IPS-15b (cell line): ENCODE measurements around the gene CYP27A1.

Experiments
- H3K27me3 ChIP-seq: one replicate; pipeline ENCODE4 v1.6.1; 2013; ENCODE audit warnings: low read length; ENCODE audit not compliant: control insufficient read depth, insufficient read depth
- H3K36me3 ChIP-seq: one replicate; pipeline ENCODE4 v1.6.1; 2013; ENCODE audit warnings: low read length; ENCODE audit not compliant: control insufficient read depth, insufficient read depth
- H3K4me1 ChIP-seq: one replicate; pipeline ENCODE4 v1.6.1; 2013; ENCODE audit warnings: mild to moderate bottlenecking, low read length; ENCODE audit not compliant: control insufficient read depth, insufficient read depth
- H3K4me3 ChIP-seq: one replicate; pipeline ENCODE4 v1.5.1; 2013; ENCODE audit warnings: low read depth, low read length
- H3K9ac ChIP-seq: one replicate; pipeline ENCODE4 v1.6.1; 2013; ENCODE audit warnings: low read depth, mild to moderate bottlenecking, low read length
- H3K9me3 ChIP-seq: one replicate; pipeline ENCODE4 v1.6.1; 2013; ENCODE audit warnings: mild to moderate bottlenecking, low read length; ENCODE audit not compliant: control insufficient read depth, insufficient read depth

CYP27A1 gene

DNA sequence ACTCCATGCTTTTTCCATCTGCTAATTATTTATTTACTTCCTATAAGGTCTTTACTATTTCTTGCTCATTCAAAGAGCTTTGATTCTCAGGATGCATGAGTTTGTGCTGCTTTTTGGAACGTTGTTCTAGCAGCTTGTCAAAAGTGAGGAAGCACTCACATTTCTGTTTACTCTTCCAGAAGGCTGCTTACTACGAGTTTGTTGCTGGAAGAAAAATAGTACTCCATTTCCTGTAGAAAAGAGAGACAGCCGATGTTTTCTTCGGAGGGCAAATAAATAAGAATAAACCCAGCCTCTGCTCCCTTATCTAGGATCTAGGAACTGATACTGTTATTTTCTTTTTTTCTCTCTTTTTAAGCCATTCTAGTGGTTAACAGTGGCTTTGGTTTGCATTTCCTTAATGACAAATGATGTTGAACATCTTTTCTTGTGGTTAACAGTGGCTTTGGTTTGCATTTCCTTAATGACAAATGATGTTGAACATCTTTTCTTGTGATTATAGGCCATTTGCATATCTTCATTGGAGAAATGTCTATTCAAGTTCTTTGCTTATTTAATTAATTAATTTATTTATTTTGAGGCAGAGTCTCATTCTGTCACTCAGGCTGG lies 20.5 kb downstream of the CYP27A1 start:
- no peak overlapping the region for H3K4me3 ChIP-seq
- H3K9me3 ChIP-seq, result no peaks in the 10 kb centered on the region
- no peaks in the 10 kb centered on the region for H3K27me3 ChIP-seq
- H3K36me3 ChIP-seq, result no peaks in the 10 kb centered on the region
- H3K4me1 ChIP-seq, result peaks cover 15% of the 10 kb centered on the region
- H3K9ac ChIP-seq, result no peak overlapping the region

DNA sequence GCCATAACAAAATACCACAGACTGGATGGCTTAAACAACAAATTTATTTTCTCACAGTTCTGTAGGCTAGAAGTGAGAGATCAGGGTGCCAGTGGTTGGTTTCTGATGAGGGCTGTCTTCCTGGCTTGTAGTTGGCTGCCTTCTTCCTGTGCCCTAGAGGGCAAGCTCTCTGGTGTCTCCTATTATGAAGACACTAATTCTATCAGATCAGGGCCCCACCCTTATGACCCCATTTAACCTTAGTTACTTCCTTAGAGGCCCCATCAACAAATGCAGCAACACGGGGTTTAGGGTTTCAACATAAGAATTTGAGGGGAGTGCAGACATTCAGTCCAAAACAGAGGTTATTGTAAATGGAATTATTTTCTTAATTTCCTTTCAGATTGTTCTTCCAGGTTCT lies 22.9 kb downstream of the CYP27A1 start:
- peaks cover 11% of the 10 kb centered on the region for H3K4me1 ChIP-seq
- no peaks in the 10 kb centered on the region for H3K9me3 ChIP-seq
- no peaks in the 10 kb centered on the region for H3K27me3 ChIP-seq
- H3K36me3 ChIP-seq, result no peaks in the 10 kb centered on the region
- H3K4me3 ChIP-seq, result no peak overlapping the region
- H3K9ac ChIP-seq, result no peak overlapping the region

DNA sequence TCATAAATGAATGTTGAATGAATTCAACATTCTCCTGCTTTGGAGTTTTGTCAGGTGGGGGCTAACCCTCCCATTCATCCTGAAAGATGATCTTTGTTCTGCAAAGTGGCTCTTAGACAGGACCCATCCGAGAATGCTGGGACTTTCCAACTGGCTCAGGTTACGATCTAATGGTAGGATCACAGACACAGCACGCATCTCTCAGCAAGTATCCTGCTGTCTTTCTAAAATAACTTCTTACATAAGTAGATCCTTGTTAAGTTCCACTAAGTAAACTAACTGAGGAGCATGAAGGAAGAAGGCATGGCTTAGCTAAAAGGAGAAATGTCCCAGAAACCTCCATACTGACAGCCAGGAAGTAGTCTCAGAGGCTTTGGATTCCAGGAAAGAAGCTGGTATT lies 23.7 kb downstream of the CYP27A1 start:
- H3K27me3 ChIP-seq, result no peaks in the 10 kb centered on the region

DNA sequence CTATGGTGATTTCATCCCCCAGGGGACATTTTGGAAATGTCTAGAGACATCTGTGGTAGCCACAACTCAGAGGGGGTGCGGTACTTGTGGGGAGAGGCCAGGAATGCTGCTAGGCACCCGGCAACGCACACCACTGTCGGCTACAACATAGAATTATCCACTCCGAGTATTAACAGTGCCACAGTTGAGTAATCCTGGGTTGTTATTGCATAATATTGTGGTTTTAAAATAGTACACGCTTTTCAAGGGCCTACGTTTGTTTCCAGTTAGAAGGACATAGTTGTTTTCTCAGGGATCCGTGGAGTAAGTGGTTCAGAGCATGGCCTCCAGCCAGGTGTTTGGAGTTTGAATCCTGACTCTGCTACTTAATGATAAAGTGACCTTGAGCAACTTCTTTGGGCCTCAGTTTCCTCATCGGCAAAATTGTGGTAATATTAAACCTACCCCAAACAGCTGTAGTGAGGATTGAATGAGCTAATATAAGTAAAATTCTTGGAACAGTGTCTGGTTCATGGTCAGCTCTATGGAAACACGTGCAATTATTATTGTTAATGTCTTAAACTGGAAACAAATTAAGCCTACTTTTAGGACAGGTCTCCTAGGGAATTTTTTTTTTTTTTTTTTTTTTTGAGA lies 24.5 kb downstream of the CYP27A1 start:
- Histone ChIP-seq H3K9ac (no peak overlapping the region), H3K27me3 (no peaks in the 10 kb centered on the region), H3K36me3 (no peaks in the 10 kb centered on the region), H3K4me3 (no peak overlapping the region), H3K4me1 (peaks cover 11% of the 10 kb centered on the region), H3K9me3 (no peaks in the 10 kb centered on the region)

More for the DNA sequence above, 23.7 kb downstream of the CYP27A1 start:
- Histone ChIP-seq H3K36me3 (no peaks in the 10 kb centered on the region), H3K4me1 (peaks cover 11% of the 10 kb centered on the region), H3K9me3 (no peaks in the 10 kb centered on the region), H3K4me3 (no peak overlapping the region), H3K9ac (no peak overlapping the region)

DNA sequence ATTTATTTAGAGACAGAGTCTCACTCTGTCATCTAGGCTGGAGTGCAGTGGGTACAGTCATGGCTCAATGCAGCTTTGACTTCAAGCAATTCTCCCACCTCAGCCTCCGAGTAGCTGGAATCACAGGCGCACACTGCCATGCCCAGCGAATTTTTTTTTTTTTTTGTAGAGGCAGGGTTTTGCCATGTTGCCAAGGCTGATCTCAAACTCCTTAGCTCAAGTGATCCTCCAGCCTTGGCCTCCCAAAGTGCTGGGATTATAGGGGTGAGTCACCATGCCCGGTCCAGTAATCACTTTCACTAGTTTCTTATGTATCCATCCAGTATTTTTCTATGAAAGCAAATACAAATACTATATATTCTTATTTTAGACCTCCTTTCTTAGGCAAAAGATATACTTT lies 25.7 kb downstream of the CYP27A1 start:
- no peak overlapping the region for H3K9ac ChIP-seq
- H3K4me3 ChIP-seq, result no peak overlapping the region
- H3K36me3 ChIP-seq, result peaks cover 3% of the 10 kb centered on the region
- H3K4me1 ChIP-seq, result peaks cover 11% of the 10 kb centered on the region
- H3K27me3 ChIP-seq, result no peaks in the 10 kb centered on the region
- no peaks in the 10 kb centered on the region for H3K9me3 ChIP-seq

DNA sequence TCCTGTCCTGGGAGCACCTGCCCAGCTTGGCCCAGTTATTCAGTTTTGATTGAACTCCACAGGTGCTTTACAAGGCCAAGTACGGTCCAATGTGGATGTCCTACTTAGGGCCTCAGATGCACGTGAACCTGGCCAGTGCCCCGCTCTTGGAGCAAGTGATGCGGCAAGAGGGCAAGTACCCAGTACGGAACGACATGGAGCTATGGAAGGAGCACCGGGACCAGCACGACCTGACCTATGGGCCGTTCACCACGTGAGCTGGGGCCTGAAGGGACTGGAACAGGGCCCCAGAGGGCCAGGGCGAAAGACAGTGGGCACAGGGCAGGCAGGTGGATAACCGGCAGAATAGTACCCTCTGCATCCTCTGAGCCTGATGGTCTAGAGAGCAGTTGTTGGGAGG lies 27.6 kb downstream of the CYP27A1 start:
- Histone ChIP-seq H3K4me1 (peaks cover 11% of the 10 kb centered on the region), H3K36me3 (peaks cover 3% of the 10 kb centered on the region), H3K27me3 (no peaks in the 10 kb centered on the region), H3K9me3 (no peaks in the 10 kb centered on the region), H3K9ac (no peak overlapping the region), H3K4me3 (no peak overlapping the region)

DNA sequence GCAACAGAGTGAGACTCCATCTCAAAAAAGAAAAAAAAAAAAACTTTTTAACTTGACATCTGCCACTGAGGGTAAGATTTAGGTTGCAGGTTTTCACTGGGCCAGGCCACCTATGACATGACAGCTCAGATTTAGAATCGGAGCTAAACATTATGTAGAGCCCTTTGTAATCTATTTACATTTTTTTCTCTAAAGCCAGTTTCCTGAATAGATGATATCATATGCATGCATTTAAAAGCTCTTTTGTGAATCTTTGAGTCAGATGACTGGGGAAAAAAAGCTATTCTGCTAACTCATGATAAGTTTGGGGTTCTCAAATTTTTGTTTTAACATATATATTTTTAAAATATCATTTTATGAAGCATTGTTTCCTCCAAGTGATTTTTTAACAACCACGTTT lies 28.3 kb downstream of the CYP27A1 start:
- H3K4me1 ChIP-seq, result peaks cover 11% of the 10 kb centered on the region
- H3K9ac ChIP-seq, result no peak overlapping the region
- H3K36me3 ChIP-seq, result peaks cover 3% of the 10 kb centered on the region
- no peak overlapping the region for H3K4me3 ChIP-seq
- H3K9me3 ChIP-seq, result no peaks in the 10 kb centered on the region
- H3K27me3 ChIP-seq, result no peaks in the 10 kb centered on the region

DNA sequence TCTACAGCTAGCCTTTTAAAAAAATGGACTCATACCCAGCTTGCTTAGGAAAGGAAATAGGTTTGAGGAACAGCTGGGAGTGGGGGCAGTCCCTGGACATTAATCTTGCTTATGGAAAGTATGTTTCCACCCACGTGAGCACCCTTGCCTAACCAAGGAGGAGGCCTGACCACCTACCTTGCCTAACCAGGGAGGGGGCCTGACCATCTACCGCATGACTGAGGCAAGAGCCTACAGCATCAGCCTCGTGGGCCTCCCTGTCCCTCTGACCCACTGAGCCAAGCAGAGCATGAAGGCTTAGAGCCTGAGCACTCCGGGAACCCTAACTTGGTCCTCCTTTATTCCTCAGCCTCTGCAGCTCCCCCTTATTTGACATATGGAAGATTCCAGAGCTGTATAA lies 29.4 kb downstream of the CYP27A1 start:
- peaks cover 3% of the 10 kb centered on the region for H3K36me3 ChIP-seq
- H3K9me3 ChIP-seq, result no peaks in the 10 kb centered on the region
- H3K27me3 ChIP-seq, result no peaks in the 10 kb centered on the region
- peaks cover 3% of the 10 kb centered on the region for H3K4me1 ChIP-seq
- no peak overlapping the region for H3K4me3 ChIP-seq
- H3K9ac ChIP-seq, result no peak overlapping the region

DNA sequence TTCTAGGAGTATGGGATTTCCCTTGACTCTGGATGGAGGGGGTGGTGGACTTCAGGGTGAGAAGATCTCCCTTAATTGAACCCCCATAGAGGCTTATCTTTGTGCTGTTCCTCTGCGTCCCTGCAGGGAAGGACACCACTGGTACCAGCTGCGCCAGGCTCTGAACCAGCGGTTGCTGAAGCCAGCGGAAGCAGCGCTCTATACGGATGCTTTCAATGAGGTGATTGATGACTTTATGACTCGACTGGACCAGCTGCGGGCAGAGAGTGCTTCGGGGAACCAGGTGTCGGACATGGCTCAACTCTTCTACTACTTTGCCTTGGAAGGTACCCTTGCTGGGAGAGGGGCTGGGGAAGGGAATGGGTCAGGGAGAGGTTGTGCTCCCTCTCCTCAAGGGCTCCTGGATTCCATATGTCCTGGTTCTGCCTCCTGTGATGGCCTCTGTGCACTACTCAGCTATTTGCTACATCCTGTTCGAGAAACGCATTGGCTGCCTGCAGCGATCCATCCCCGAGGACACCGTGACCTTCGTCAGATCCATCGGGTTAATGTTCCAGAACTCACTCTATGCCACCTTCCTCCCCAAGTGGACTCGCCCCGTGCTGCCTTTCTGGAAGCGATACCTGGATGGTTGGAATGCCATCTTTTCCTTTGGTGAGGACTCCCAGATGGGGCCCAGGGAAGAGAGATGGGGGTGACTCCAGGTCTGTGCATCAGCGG lies 30.3 kb downstream of the CYP27A1 start:
- H3K27me3 ChIP-seq, result no peaks in the 10 kb centered on the region
- H3K9me3 ChIP-seq, result no peaks in the 10 kb centered on the region
- H3K36me3 ChIP-seq, result peaks cover 3% of the 10 kb centered on the region
- no peaks in the 10 kb centered on the region for H3K4me1 ChIP-seq
- H3K4me3 ChIP-seq, result no peak overlapping the region
- no peak overlapping the region for H3K9ac ChIP-seq

DNA sequence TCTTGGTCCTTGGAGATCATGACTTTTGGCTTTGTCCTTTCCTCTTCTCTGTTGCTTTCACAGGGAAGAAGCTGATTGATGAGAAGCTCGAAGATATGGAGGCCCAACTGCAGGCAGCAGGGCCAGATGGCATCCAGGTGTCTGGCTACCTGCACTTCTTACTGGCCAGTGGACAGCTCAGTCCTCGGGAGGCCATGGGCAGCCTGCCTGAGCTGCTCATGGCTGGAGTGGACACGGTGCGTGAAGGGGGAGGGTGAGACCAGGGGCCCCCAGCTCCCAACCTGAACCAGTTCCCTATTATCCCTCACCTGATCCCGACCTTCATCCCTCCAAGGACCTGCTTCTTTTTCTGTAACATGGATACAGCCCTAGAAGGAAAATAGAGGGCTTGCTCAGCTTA lies 30.9 kb downstream of the CYP27A1 start:
- Histone ChIP-seq H3K4me3 (no peak overlapping the region), H3K9ac (no peak overlapping the region), H3K27me3 (no peaks in the 10 kb centered on the region), H3K36me3 (peaks cover 3% of the 10 kb centered on the region), H3K4me1 (no peaks in the 10 kb centered on the region), H3K9me3 (no peaks in the 10 kb centered on the region)

DNA sequence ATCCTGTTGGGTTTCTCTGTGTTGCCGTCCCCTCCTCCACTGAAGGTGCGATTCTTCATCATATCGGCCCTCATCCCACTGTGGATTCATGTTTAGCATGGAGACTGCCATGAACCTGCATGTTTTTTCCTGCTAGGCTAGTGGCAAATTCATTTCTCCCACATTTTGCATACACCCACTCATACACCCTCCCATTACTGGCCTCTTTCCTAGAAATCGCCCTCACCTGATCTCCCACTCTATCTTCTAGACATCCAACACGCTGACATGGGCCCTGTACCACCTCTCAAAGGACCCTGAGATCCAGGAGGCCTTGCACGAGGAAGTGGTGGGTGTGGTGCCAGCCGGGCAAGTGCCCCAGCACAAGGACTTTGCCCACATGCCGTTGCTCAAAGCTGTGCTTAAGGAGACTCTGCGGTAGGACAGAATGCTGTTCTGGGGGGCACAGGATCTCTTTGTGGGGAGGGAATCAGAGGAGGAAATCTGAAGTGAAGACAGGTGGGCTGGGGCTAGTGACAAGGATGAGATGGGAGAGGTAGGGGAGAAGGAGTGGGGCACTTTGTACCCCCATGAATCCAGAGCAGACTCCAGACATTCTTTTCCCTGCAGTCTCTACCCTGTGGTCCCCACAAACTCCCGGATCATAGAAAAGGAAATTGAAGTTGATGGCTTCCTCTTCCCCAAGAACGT lies 32.0 kb downstream of the CYP27A1 start:
- no peaks in the 10 kb centered on the region for H3K27me3 ChIP-seq
- H3K9me3 ChIP-seq, result no peaks in the 10 kb centered on the region
- H3K9ac ChIP-seq, result no peak overlapping the region
- no peaks in the 10 kb centered on the region for H3K4me1 ChIP-seq
- H3K36me3 ChIP-seq, result peaks cover 3% of the 10 kb centered on the region
- H3K4me3 ChIP-seq, result no peak overlapping the region
